Stimulated activated CD8-positive, alpha-beta memory T cell treated with anti-CD3 and anti-CD28 coated beads, Interleukin-12 subunit alpha, Interleukin-12 subunit beta, amount 100 ng/mL, for 24 hours (primary cell): ENCODE measurements around the gene STK31.
"Not testable (repeated sequence)": the region's sequence is repeated elsewhere in the genome, so short reads cannot be mapped to it uniquely, and the experiment has no call there.

ENCODE experiments used
- DNase-seq: peaks from one replicate; pipeline ENCODE4 v3.0.0-alpha.2; 2020; ENCODE audit errors: extremely low read depth

Gene STK31

GRCh38 chr7:23713285-23714149, 3.5 kb downstream of the STK31 start:
- no peak for DNase-seq

GRCh38 chr7:23714150-23714464, 4.1 kb downstream of the STK31 start:
- DNase-seq = no peak

GRCh38 chr7:23714579-23714978, 4.6 kb downstream of the STK31 start:
- DNase-seq = no peak

- DNase-seq = no peak
Observed at GRCh38 chr7:23715099-23715498, 5.1 kb downstream of the STK31 start.

GRCh38 chr7:23717788-23718187, 7.8 kb downstream of the STK31 start:
- no peak for DNase-seq

- no peak for DNase-seq
Observed at GRCh38 chr7:23721456-23721855, 11.4 kb downstream of the STK31 start.

GRCh38 chr7:23722587-23723216, 12.7 kb downstream of the STK31 start:
- not testable (repeated sequence) for DNase-seq

GRCh38 chr7:23724113-23724512, 14.1 kb downstream of the STK31 start:
- DNase-seq = not testable (repeated sequence)

GRCh38 chr7:23742051-23742450, 32.0 kb downstream of the STK31 start:
- DNase-seq = no peak

GRCh38 chr7:23743226-23743625, 33.2 kb downstream of the STK31 start:
- no peak for DNase-seq

GRCh38 chr7:23746629-23747028, 36.6 kb downstream of the STK31 start:
- no peak for DNase-seq

GRCh38 chr7:23751852-23752251, 41.8 kb downstream of the STK31 start:
- DNase-seq = no peak

- DNase-seq = not testable (repeated sequence)
Observed at GRCh38 chr7:23758839-23759238, 48.8 kb downstream of the STK31 start.

GRCh38 chr7:23759671-23760391, 49.8 kb downstream of the STK31 start:
- no peak for DNase-seq

- DNase-seq = no peak
Observed at GRCh38 chr7:23765943-23766342, 55.9 kb downstream of the STK31 start.

- DNase-seq = no peak
Observed at GRCh38 chr7:23767514-23767913, 57.5 kb downstream of the STK31 start.

GRCh38 chr7:23768022-23768421, 58.0 kb downstream of the STK31 start:
- no peak for DNase-seq

- DNase-seq = not testable (repeated sequence)
Observed at GRCh38 chr7:23779185-23779800, 69.3 kb downstream of the STK31 start.

- no peak for DNase-seq
Observed at GRCh38 chr7:23783115-23783514, 73.1 kb downstream of the STK31 start.

GRCh38 chr7:23787272-23787671, 77.3 kb downstream of the STK31 start:
- DNase-seq = no peak

GRCh38 chr7:23788843-23789242, 78.8 kb downstream of the STK31 start:
- DNase-seq = no peak

- DNase-seq = no peak
Observed at GRCh38 chr7:23791721-23792120, 81.7 kb downstream of the STK31 start.
